ENCODE data around the gene IRS2.

The IRS2 gene

DNA sequence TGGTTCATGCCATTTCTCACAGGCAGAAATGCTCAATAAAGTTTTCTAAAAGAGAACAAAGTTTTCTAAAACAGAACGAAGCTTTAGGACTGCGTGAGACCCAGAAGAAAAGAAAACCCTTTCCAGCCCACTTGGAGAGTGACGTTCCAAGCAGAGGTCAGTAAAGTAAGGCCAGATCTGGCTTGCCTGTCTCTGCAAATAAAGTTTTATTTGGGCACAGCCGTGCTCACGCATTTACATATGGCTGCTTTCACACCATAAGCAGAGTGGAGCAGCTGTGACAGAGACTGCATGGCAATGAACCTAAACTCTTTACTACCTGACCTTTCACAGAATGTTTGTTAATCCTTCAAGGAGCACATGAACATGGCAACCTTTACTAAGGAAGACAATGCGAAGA is 23.6 kb downstream of the IRS2 start:
- TF ChIP-seq GATA2 (IDR thresholded peaks at IDR 0.05; ENCODE audit: low read depth, low read length) (no peak), GATA3 (IDR thresholded peaks at IDR 0.05; ENCODE audit: low read depth, low read length) (no peak)

DNA sequence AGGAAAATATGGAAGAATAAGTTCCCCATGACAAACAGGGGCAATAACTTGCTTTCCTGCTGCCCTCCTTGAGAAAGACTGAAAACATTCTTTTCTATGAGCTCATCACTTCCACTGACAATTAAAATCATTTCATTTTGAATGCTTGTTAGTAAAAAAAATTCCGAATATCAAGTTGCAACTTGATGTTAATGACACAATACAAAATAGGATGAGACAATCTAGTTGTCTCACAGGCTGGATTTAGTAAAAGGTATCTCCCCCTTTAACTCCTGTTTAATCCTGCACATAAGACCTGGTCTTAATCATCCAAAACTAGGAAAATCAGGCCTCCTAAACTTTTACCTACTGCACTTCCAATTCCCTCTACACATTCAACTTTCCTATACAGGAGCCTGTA is 24.7 kb downstream of the IRS2 start:
- TF ChIP-seq GATA3 (IDR thresholded peaks at IDR 0.05; ENCODE audit: low read depth, low read length) (no peak), GATA2 (IDR thresholded peaks at IDR 0.05; ENCODE audit: low read depth, low read length) (no peak)

GRCh38 chr13:109760951-109761350 is 25.4 kb downstream of the IRS2 start:
- TF ChIP-seq GATA3 (IDR thresholded peaks at IDR 0.05; ENCODE audit: low read depth, low read length) (no peak), GATA2 (IDR thresholded peaks at IDR 0.05; ENCODE audit: low read depth, low read length) (no peak)

- TF ChIP-seq GATA3 (IDR thresholded peaks at IDR 0.05; ENCODE audit: low read depth, low read length): no peak
- no peak for TF ChIP-seq GATA2 (IDR thresholded peaks at IDR 0.05; ENCODE audit: low read depth, low read length)
These were observed 26.0 kb downstream of the IRS2 start for GRCh38 chr13:109760402-109760801.

GRCh38 chr13:109759609-109760008 is 26.8 kb downstream of the IRS2 start:
- TF ChIP-seq GATA3 (IDR thresholded peaks at IDR 0.05; ENCODE audit: low read depth, low read length) (no peak), GATA2 (IDR thresholded peaks at IDR 0.05; ENCODE audit: low read depth, low read length) (no peak)

DNA sequence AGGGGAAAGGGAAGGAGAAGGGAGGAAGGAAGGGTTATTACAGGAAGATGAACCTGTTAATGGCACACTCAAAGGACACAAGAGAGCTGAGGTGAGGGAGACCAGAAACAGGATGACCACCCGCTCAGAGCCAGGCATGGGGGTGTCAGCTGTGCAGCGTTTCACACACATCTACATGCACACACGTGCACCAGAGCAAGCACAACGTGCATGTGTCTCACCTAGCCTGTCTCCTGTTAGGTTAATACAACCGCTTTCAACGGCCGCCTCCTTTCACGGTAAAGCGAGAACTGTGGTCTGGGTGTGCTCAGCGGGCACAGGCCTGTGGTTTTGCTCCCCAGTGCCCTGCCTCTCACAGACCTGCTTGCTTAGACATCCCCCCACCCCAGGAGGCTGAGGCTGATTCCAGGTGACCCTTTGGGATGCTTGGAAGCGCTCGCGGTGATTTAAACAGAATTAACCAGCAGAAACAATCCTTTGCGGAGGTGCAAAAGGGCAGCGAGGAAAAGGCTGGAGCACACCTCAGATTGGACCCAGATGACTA is 27.4 kb downstream of the IRS2 start:
- no peak for TF ChIP-seq GATA3 (IDR thresholded peaks at IDR 0.05; ENCODE audit: low read depth, low read length)
- TF ChIP-seq GATA2 (IDR thresholded peaks at IDR 0.05; ENCODE audit: low read depth, low read length): no peak

GRCh38 chr13:109756778-109757177 is 29.6 kb downstream of the IRS2 start:
- no peak for TF ChIP-seq GATA3 (IDR thresholded peaks at IDR 0.05; ENCODE audit: low read depth, low read length)
- TF ChIP-seq GATA2 (IDR thresholded peaks at IDR 0.05; ENCODE audit: low read depth, low read length): no peak

- TF ChIP-seq GATA2 (IDR thresholded peaks at IDR 0.05; ENCODE audit: low read depth, low read length): no peak
- no peak for TF ChIP-seq GATA3 (IDR thresholded peaks at IDR 0.05; ENCODE audit: low read depth, low read length)
These were observed 30.4 kb downstream of the IRS2 start for GRCh38 chr13:109755997-109756396.

GRCh38 chr13:109755551-109755950 is 30.8 kb downstream of the IRS2 start:
- no peak for TF ChIP-seq GATA3 (IDR thresholded peaks at IDR 0.05; ENCODE audit: low read depth, low read length)
- TF ChIP-seq GATA2 (IDR thresholded peaks at IDR 0.05; ENCODE audit: low read depth, low read length): no peak

GRCh38 chr13:109751477-109751876 is 34.9 kb downstream of the IRS2 start:
- no peak for TF ChIP-seq GATA3 (IDR thresholded peaks at IDR 0.05; ENCODE audit: low read depth, low read length)
- no peak for TF ChIP-seq GATA2 (IDR thresholded peaks at IDR 0.05; ENCODE audit: low read depth, low read length)

GRCh38 chr13:109750221-109750775 is 36.1 kb downstream of the IRS2 start:
- TF ChIP-seq GATA2 (IDR thresholded peaks at IDR 0.05; ENCODE audit: low read depth, low read length) (peak; percentile 30; the same call in 1 of the 2 replicates), GATA3 (IDR thresholded peaks at IDR 0.05; ENCODE audit: low read depth, low read length) (no peak)

- TF ChIP-seq GATA2 (IDR thresholded peaks at IDR 0.05; ENCODE audit: low read depth, low read length) (0 out of 2 replicates have a peak, but pooled peaks have one; percentile 4), GATA3 (IDR thresholded peaks at IDR 0.05; ENCODE audit: low read depth, low read length) (no peak)
These were observed 37.0 kb downstream of the IRS2 start for GRCh38 chr13:109749365-109749764.

- TF ChIP-seq GATA2 (IDR thresholded peaks at IDR 0.05; ENCODE audit: low read depth, low read length) (no peak), GATA3 (IDR thresholded peaks at IDR 0.05; ENCODE audit: low read depth, low read length) (no peak)
These were observed 37.7 kb downstream of the IRS2 start for GRCh38 chr13:109748677-109749076.

- no peak for TF ChIP-seq GATA2 (IDR thresholded peaks at IDR 0.05; ENCODE audit: low read depth, low read length)
- TF ChIP-seq GATA3 (IDR thresholded peaks at IDR 0.05; ENCODE audit: low read depth, low read length): no peak
These were observed 38.9 kb downstream of the IRS2 start for GRCh38 chr13:109747524-109747923.

DNA sequence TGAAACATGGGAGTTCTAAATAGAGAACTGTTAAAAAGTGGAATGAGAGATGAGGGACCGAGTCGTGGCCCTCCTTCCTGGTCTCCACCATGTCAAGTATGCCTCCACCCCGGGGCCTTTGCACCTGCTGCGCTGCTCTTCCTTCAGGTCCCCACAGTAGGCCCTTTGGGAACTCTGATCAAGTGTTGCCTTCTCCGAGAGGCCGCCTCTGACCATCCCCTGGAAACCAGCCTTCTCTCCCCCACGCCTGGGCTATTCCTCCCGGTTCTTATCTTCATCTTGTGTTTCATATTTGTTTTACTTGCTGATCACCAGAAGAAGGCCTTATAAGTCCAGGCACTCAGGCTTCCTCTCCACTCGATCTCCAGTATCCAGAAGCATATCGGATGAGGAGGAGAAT is 40.0 kb downstream of the IRS2 start:
- TF ChIP-seq GATA2 (IDR thresholded peaks at IDR 0.05; ENCODE audit: low read depth, low read length) (no peak), GATA3 (IDR thresholded peaks at IDR 0.05; ENCODE audit: low read depth, low read length) (no peak)

DNA sequence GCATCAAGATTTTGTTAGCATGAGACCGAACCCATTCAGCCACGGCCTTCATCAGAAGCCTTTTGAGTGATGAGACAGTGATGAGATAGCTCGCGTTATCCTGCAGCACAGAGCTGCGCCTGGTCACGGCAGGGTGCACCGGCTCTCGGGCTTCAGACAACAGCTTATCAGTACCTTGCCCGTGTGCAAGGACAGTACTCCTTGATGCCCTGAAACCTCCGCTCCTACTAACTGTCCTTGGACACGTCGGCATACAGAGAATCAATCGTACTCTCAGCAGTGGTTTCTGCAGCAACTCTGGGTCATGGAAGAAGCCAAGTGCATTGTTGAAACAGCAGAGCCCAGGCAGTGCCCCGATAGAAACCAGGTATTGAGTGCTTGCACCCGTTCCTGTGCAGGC is 40.7 kb downstream of the IRS2 start:
- TF ChIP-seq GATA3 (IDR thresholded peaks at IDR 0.05; ENCODE audit: low read depth, low read length) (no peak), GATA2 (IDR thresholded peaks at IDR 0.05; ENCODE audit: low read depth, low read length) (no peak)
